ENCODE measurements around the gene SAMD5. TPM values are rescaled to one million over a fixed set of nuclear protein-coding genes. Genes with fewer than 3 reads are reported as not detected.

SAMD5 gene
- total RNA-seq, 1 experiment from 2014 or later: 0.04 TPM

GRCh38 chr6:147566244-147566898, 57.9 kb downstream of the SAMD5 start:
- H3K79me1 ChIP-seq (ENCODE audit: insufficient read depth, low read depth, low read length, poor library complexity, severe bottlenecking): no peaks in the 10 kb centered on the region
- H3K36me3 Mint-ChIP-seq (ENCODE audit: insufficient read depth in 1 of 3, low read depth in 3 of 3): no peaks in the 10 kb centered on the region
- no peak overlapping the region for H3K4ac ChIP-seq (ENCODE audit: low read depth, low read length)
- H3K14ac ChIP-seq (ENCODE audit: insufficient read depth, low read length): no peak overlapping the region
- no peak overlapping the region for H3K4me2 ChIP-seq (ENCODE audit: insufficient read depth, insufficient read length, low read length)
- TF ChIP-seq CTCF (conservative IDR thresholded peaks at IDR 0.05): no peak
- no peak overlapping the region for H3K56ac ChIP-seq (ENCODE audit: insufficient read length, low read depth, low read length)
- no peak overlapping the region for H3K18ac ChIP-seq (ENCODE audit: insufficient read length, low read depth, low read length)
- H3K4me1 ChIP-seq (ENCODE audit: insufficient read depth, low read length): no peaks in the 10 kb centered on the region
- no peak overlapping the region for H3K27ac Mint-ChIP-seq
- H3K4me1 Mint-ChIP-seq: no peaks in the 10 kb centered on the region
- H3T11ph ChIP-seq (ENCODE audit: low read length): no peak overlapping the region
- no peak overlapping the region for H3K27ac ChIP-seq (ENCODE audit: insufficient read length, low read depth, low read length)
- H2AK5ac ChIP-seq (ENCODE audit: insufficient read length, low read length): no peak overlapping the region
- no peaks in the 10 kb centered on the region for H3K79me2 ChIP-seq (ENCODE audit: insufficient read depth, low read length)
- H3K23ac ChIP-seq (ENCODE audit: insufficient read length, low read depth, low read length): no peak overlapping the region
- no peak overlapping the region for H2BK15ac ChIP-seq (ENCODE audit: low read depth, low read length)
- no peak overlapping the region for H3K9ac ChIP-seq (ENCODE audit: extremely low read depth, insufficient read length, low read length)
- H4K20me1 ChIP-seq (ENCODE audit: control insufficient read depth, insufficient read depth, insufficient read length): no peaks in the 10 kb centered on the region
- no peak for DNase-seq
- H4K91ac ChIP-seq (ENCODE audit: insufficient read length, low read depth, low read length): no peak overlapping the region
- H4K8ac ChIP-seq (replicated peaks; ENCODE audit: insufficient read length, low read depth, low read length): no peak overlapping the region
- H3K23me2 ChIP-seq (ENCODE audit: insufficient read length, low read depth, low read length, poor library complexity, severe bottlenecking): no peaks in the 10 kb centered on the region
- H3K4me3 Mint-ChIP-seq: no peak overlapping the region
- no peaks in the 10 kb centered on the region for H3K9me3 ChIP-seq (ENCODE audit: control insufficient read depth, low read depth, low read length)
- no CpG with 5 or more reads among the region's 3 CpGs for WGBS (ENCODE audit: extremely low coverage, insufficient read length, low lambda C conversion rate)
- no peaks in the 10 kb centered on the region for H3K9me3 Mint-ChIP-seq
- no peak overlapping the region for H4K5ac ChIP-seq (ENCODE audit: insufficient read length, low read depth, low read length)
- no peak overlapping the region for H2BK5ac ChIP-seq (ENCODE audit: insufficient read length, low read length)
- no peak overlapping the region for H2AFZ ChIP-seq (ENCODE audit: low read length)
- no peak overlapping the region for H2BK120ac ChIP-seq (ENCODE audit: low read depth, low read length, poor library complexity, severe bottlenecking)
- H3K27me3 Mint-ChIP-seq (ENCODE audit: low read depth): no peaks in the 10 kb centered on the region
- H3K27me3 ChIP-seq (ENCODE audit: insufficient read depth, low read length): no peaks in the 10 kb centered on the region
- H2BK12ac ChIP-seq (ENCODE audit: insufficient read length, low read depth, low read length): no peak overlapping the region
- no peak overlapping the region for H2BK20ac ChIP-seq (ENCODE audit: low read depth, low read length, poor library complexity, severe bottlenecking)
